IMR-90 (cell line): Measurements from ENCODE around the gene NES. TPM values are rescaled to one million over a fixed set of nuclear protein-coding genes. Genes with fewer than 3 reads are reported as not detected.

Experiments used
- ATAC-seq: fragments of 200-7000 bp; cut with Tn5 transposase; 2 replicates; pipeline ENCODE4 v1.9.1; 2020; ENCODE audit warnings: low read depth, mild to moderate bottlenecking, moderate library complexity
- BruUV-seq: library from RNA; stranded (reverse); fragments of 400-500 nt; replicated peaks from 2 replicates; lab custom pipeline; 2021; lab: Mats Ljungman, UMichigan
- CTCF ChIA-PET: fragments of 300-600 bp; formaldehyde crosslinking; extraction: SDS; loops from one replicate; lab custom pipeline; 2021; ENCODE audit warnings: antibody characterized with exemption; lab: Yijun Ruan, JAX
- POLR2A ChIA-PET: fragments of 300-600 bp; sonication (Branson Sonifier 250); formaldehyde crosslinking; loops from one replicate; lab custom pipeline; 2022; ENCODE audit warnings: antibody characterized with exemption; ENCODE audit not compliant: unreplicated experiment; lab: Charles Lee
- DNase-seq: peaks from one replicate; pipeline ENCODE4 v3.0.0; 2013
- H2AFZ ChIP-seq: replicated peaks from 2 replicates; pipeline ENCODE3; 2013; ENCODE audit warnings: low read length, mild to moderate bottlenecking; ENCODE audit not compliant: poor library complexity
- H2AK5ac ChIP-seq: 2 replicates; pipeline ENCODE4 v1.6.1; 2013; ENCODE audit warnings: low read depth, low read length, inconsistent platforms
- H2AK9ac ChIP-seq: replicated peaks from 2 replicates; pipeline ENCODE3; 2013; ENCODE audit warnings: mild to moderate bottlenecking, low read depth, low read length, moderate library complexity; ENCODE audit not compliant: poor library complexity
- H2BK120ac ChIP-seq: 2 replicates; pipeline ENCODE4 v1.6.1; 2013; ENCODE audit warnings: low read depth, low read length, inconsistent platforms
- H2BK15ac ChIP-seq: 3 replicates; pipeline ENCODE4 v1.6.1; 2013; ENCODE audit warnings: low read depth, low read length, inconsistent platforms
- H2BK20ac ChIP-seq: 2 replicates; pipeline ENCODE4 v1.6.1; 2013; ENCODE audit warnings: low read depth, mild to moderate bottlenecking, inconsistent platforms, low read length, moderate library complexity
- H2BK5ac ChIP-seq: 2 replicates; pipeline ENCODE4 v1.6.1; 2013; ENCODE audit warnings: mild to moderate bottlenecking, low read depth, low read length, inconsistent platforms; ENCODE audit not compliant: poor library complexity, severe bottlenecking
- H3K14ac ChIP-seq: replicated peaks from 2 replicates; pipeline ENCODE4 v1.6.1; 2013; ENCODE audit warnings: low read depth, low read length, inconsistent platforms
- H3K18ac ChIP-seq: 2 replicates; pipeline ENCODE4 v1.6.1; 2013; ENCODE audit warnings: low read depth, low read length, control low read depth
- H3K23ac ChIP-seq: 2 replicates; pipeline ENCODE4 v1.6.1; 2013; ENCODE audit warnings: low read depth, low read length, inconsistent platforms
- H3K27ac ChIP-seq: 2 replicates; pipeline ENCODE4 v1.5.1; 2013; ENCODE audit warnings: mild to moderate bottlenecking, control low read depth, low read length; ENCODE audit not compliant: insufficient read depth
- H3K27me3 ChIP-seq: 2 replicates; pipeline ENCODE4 v1.6.1; 2013; ENCODE audit warnings: low read length; ENCODE audit not compliant: control insufficient read depth, insufficient read depth
- H3K36me3 ChIP-seq: 2 replicates; pipeline ENCODE4 v1.6.1; 2013; ENCODE audit warnings: low read length, mixed read lengths; ENCODE audit not compliant: control insufficient read depth, insufficient read depth
- H3K4ac ChIP-seq: 2 replicates; pipeline ENCODE4 v1.6.1; 2013; ENCODE audit warnings: low read depth, low read length, inconsistent platforms
- H3K4me1 ChIP-seq: 2 replicates; pipeline ENCODE4 v1.6.1; 2013; ENCODE audit warnings: low read length, mixed read lengths; ENCODE audit not compliant: control insufficient read depth, insufficient read depth
- H3K4me2 ChIP-seq: 2 replicates; pipeline ENCODE4 v1.6.1; 2013; ENCODE audit warnings: low read depth, mild to moderate bottlenecking, control low read depth, low read length, moderate library complexity
- H3K4me3 ChIP-seq: 2 replicates; pipeline ENCODE4 v1.5.1; 2013; ENCODE audit warnings: low read depth, mild to moderate bottlenecking, control low read depth, low read length, moderate library complexity; ENCODE audit not compliant: insufficient read depth
- H3K56ac ChIP-seq: 2 replicates; pipeline ENCODE4 v1.6.1; 2013; ENCODE audit warnings: low read length, inconsistent platforms; ENCODE audit not compliant: insufficient read depth; ENCODE audit errors: extremely low read depth
- H3K79me1 ChIP-seq, 2 experiments: 2 replicates each; pipeline ENCODE4 v1.6.1; 2013; ENCODE audit warnings: low read length in 2 of 2, inconsistent platforms in 1 of 2, low read depth in 1 of 2
- H3K9ac ChIP-seq: 2 replicates; pipeline ENCODE4 v1.6.1; 2013; ENCODE audit warnings: low read depth, low read length, control low read depth
- H3K9me1 ChIP-seq: 2 replicates; pipeline ENCODE4 v1.6.1; 2013; ENCODE audit warnings: low read length, inconsistent platforms; ENCODE audit not compliant: insufficient read depth
- H3K9me3 ChIP-seq: 2 replicates; pipeline ENCODE4 v1.6.1; 2013; ENCODE audit warnings: low read length; ENCODE audit not compliant: control insufficient read depth, insufficient read depth
- H4K20me1 ChIP-seq: 2 replicates; pipeline ENCODE4 v1.6.1; 2013; ENCODE audit warnings: low read length, inconsistent platforms; ENCODE audit not compliant: insufficient read depth
- H4K5ac ChIP-seq: 2 replicates; pipeline ENCODE4 v1.6.1; 2013; ENCODE audit warnings: mild to moderate bottlenecking, low read depth, low read length, control low read depth
- H4K8ac ChIP-seq, 2 experiments: 2 replicates each; pipeline ENCODE4 v1.6.1; 2013; ENCODE audit warnings: low read depth in 2 of 2, low read length in 2 of 2, control low read depth in 1 of 2, inconsistent platforms in 1 of 2
- H4K91ac ChIP-seq: 2 replicates; pipeline ENCODE4 v1.6.1; 2013; ENCODE audit warnings: low read depth, low read length, inconsistent platforms; ENCODE audit not compliant: insufficient read depth
- BHLHE40 ChIP-seq: fragments of 150-350 bp; IDR thresholded peaks from 2 replicates; pipeline ENCODE4 v1.6.1; 2016; ENCODE audit warnings: mild to moderate bottlenecking, low read depth, low read length
- CHD1 ChIP-seq: IDR thresholded peaks from 2 replicates; pipeline ENCODE4 v1.6.1; 2012; ENCODE audit warnings: low read depth, low read length, improper control_type of control experiment
- CTCF ChIP-seq: conservative IDR thresholded peaks from 2 replicates; pipeline ENCODE4 v1.5.1; 2012; ENCODE audit warnings: mild to moderate bottlenecking, low read depth, low read length, improper control_type of control experiment
- FOS ChIP-seq: fragments of 150-350 bp; IDR thresholded peaks from 2 replicates; pipeline ENCODE4 v1.6.1; 2016; ENCODE audit warnings: low read depth, low read length
- MAFK ChIP-seq: IDR thresholded peaks from 2 replicates; pipeline ENCODE4 v1.6.1; 2012; ENCODE audit warnings: low read depth, low read length, improper control_type of control experiment
- MAZ ChIP-seq: IDR thresholded peaks from 2 replicates; pipeline ENCODE4 v1.6.1; 2012; ENCODE audit warnings: low read depth, mild to moderate bottlenecking, low read length, improper control_type of control experiment, moderate library complexity, borderline replicate concordance
- NFE2L2 ChIP-seq: fragments of 150-350 bp; IDR thresholded peaks from 2 replicates; pipeline ENCODE4 v1.6.1; 2016; ENCODE audit warnings: low read depth, mild to moderate bottlenecking, low read length
- RAD21 ChIP-seq: IDR thresholded peaks from 2 replicates; pipeline ENCODE4 v1.6.1; 2012; ENCODE audit warnings: low read length, improper control_type of control experiment
- SMC3 ChIP-seq: fragments of 150-350 bp; IDR thresholded peaks from 2 replicates; pipeline ENCODE4 v1.6.1; 2016; ENCODE audit warnings: low read depth, mild to moderate bottlenecking, antibody characterized with exemption, low read length, moderate library complexity
- WGBS, 2 experiments: methylation state at CpG; one replicate each; pipeline versions ENCODE4 v1.1.5 to v1.1.7; 2013; ENCODE audit warnings: missing lambda C conversion rate in 2 of 2; ENCODE audit not compliant: insufficient read length in 1 of 2; ENCODE audit errors: extremely low coverage in 2 of 2; 5-methylcytosine and 5-hydroxymethylcytosine counted together
- dilution Hi-C: fragments of 300-500 bp; cut with HindIII; formaldehyde crosslinking; loops from one replicate; pipeline ENCODE4 v1.14.3; 2018; ENCODE audit warnings: low sequenced_read_pairs; ENCODE audit not compliant: unreplicated experiment
- in situ Hi-C: fragments of 300-500 bp; cut with MboI; formaldehyde crosslinking; loops from 3 replicates; pipeline ENCODE4 v1.14.3; 2019; ENCODE audit warnings: low sequenced_read_pairs, inconsistent platforms, mixed read lengths
- intact Hi-C: fragments of 100-400 bp; cut with micrococcal nuclease; formaldehyde crosslinking; loops from 2 replicates; pipeline ENCODE4 v1.10.0; 2022
- polyA plus RNA-seq, 3 experiments: library from polyadenylated mRNA; depleted of rRNA; stranded (reverse); fragments of >200 nt; gene quantifications; 2 replicates each; pipeline ENCODE4 v1.2.3, GENCODE V29; 2012; ENCODE audit warnings: low replicate concordance in 1 of 3
- total RNA-seq: library from RNA; depleted of rRNA; stranded (reverse); fragments of >200 nt; gene quantifications from 2 replicates; pipeline ENCODE4 v1.2.3, GENCODE V29; 2012

Gene NES
- total and polyA plus RNA-seq, 2 of the 4 experiments (the other 2 are of a cell fraction) = 25.3 to 40.1 TPM

GRCh38 chr1:156625436-156626078, 51.6 kb downstream of the NES start:
- Histone ChIP-seq H3K56ac (no peak overlapping the region), H3K9ac (no peak overlapping the region), H3K27me3 (peaks cover 54% of the 10 kb centered on the region), H3K4me2 (no peak overlapping the region; the same call in 1 of the 2 replicates), H3K23ac (peak overlapping the region; percentile 33; the same call in 1 of the 2 replicates), H2BK20ac (no peak overlapping the region), H4K20me1 (peaks cover 7% of the 10 kb centered on the region), H3K4me3 (no peak overlapping the region), H2AK9ac (no peak overlapping the region), H3K27ac (no peak overlapping the region), H2AFZ (peak overlapping the region; percentile 65), H3K18ac (no peak overlapping the region), H4K91ac (no peak overlapping the region), H3K4me1 (peaks cover 4% of the 10 kb centered on the region), H3K14ac (no peak overlapping the region), H2BK15ac (no peak overlapping the region), H3K36me3 (no peaks in the 10 kb centered on the region), H4K5ac (no peak overlapping the region), H3K9me3 (no peaks in the 10 kb centered on the region), H2AK5ac (no peak overlapping the region), H2BK5ac (no peak overlapping the region), H3K9me1 (no peaks in the 10 kb centered on the region), H4K8ac (no peak overlapping the region), H3K4ac (no peak overlapping the region), H3K79me1 (no peaks in the 10 kb centered on the region), H2BK120ac (no peak overlapping the region)
- dilution Hi-C loops (no loop called here), in situ Hi-C loops (no loop called here), intact Hi-C loops (loop anchor here (1.0 kb wide), 1 partner anchor 53 kb away; no protein-coding TSS in a partner anchor)
- peak; percentile 71 for ATAC-seq
- BruUV-seq = no TSS peak
- ChIA-PET POLR2A (no interaction called here), CTCF (interaction anchor here (0.7 to 1.9 kb wide), 2 partner anchors 17 to 32 kb away, joined by 3 to 14 read pairs; no protein-coding TSS in a partner anchor)
- WGBS, 2 experiments = 0% methylated on average over 9 of the region's 45 CpGs; no CpG with 5 or more reads in 1 of the 2 experiments
- DNase-seq = peak; percentile 28
- TF ChIP-seq CTCF (peak; percentile 68), RAD21 (peak; percentile 65), MAFK (no peak), NFE2L2 (no peak), MAZ (no peak), CHD1 (no peak), BHLHE40 (no peak), FOS (no peak), SMC3 (peak; percentile 50; the same call in 1 of the 2 replicates)
